GM19324 (cell line): ENCODE results near the gene DLX2.
"Not testable (repeated sequence)": the region's sequence is repeated elsewhere in the genome, so short reads cannot be mapped to it uniquely, and the experiment has no call there.

Source experiments
- ATAC-seq: cut with Tn5 transposase; IDR thresholded peaks from one replicate; pipeline ENCODE4 v1.9.1; 2021; ENCODE audit warnings: mild to moderate bottlenecking, moderate library complexity; ENCODE audit not compliant: unreplicated experiment, low FRiP score

The DLX2 gene

DNA sequence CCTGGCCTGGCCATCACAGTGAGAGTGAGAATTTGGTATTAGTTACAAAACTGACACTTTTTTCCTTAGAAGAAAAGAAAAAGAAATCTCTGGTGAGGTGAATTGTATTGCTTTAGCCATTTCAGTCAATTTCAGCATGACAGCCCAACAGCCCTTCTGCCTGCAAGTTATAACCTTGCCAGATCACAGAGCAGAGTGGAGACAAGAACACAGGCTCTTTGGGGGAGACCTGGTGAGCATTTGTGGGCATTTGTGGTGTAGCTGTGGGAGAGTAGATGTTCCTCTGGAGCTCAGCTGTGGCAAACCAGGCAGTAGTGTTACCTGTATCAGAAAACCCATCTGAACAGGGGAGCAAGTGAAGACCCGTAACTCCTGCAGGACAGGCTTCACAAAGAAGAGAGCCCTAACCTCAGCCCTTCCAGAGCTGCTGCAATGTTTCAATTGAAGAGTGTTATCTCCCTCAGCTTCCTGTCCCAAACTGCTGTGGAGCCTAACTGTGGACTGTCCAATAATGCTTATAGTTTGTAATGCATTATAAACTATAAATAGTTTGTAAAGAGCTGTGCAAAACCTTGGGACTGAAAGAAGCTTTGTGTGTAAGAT lies 40.2 kb downstream of the DLX2 start:
- ATAC-seq: no peak

GRCh38 chr2:172060118-172060517 lies 42.6 kb downstream of the DLX2 start:
- not testable (repeated sequence) for ATAC-seq

- ATAC-seq: no peak
Observed at GRCh38 chr2:172058660-172059059, 44.0 kb downstream of the DLX2 start.

- no peak for ATAC-seq
Observed at GRCh38 chr2:172056293-172056692, 46.4 kb downstream of the DLX2 start.

DNA sequence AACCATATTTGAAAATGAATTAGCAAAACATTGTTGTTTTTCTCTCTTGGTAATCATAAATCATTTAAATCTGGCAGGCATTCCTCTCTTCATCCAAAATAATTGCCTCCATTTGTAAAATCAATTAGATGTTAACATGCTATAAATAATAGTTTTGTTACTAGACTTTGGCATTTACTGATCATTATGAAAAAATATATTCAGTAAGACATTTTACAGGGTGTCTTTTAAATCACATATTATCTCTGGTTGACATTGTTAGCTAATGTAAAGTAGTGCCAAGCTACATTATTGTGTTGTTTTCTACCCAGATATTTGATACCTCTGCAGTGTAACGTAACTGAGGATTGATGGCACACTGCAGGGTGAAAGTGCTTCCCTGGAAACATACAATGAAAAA lies 49.2 kb downstream of the DLX2 start:
- ATAC-seq: no peak

- ATAC-seq: no peak
Observed at GRCh38 chr2:172052000-172052983, 50.4 kb downstream of the DLX2 start.

DNA sequence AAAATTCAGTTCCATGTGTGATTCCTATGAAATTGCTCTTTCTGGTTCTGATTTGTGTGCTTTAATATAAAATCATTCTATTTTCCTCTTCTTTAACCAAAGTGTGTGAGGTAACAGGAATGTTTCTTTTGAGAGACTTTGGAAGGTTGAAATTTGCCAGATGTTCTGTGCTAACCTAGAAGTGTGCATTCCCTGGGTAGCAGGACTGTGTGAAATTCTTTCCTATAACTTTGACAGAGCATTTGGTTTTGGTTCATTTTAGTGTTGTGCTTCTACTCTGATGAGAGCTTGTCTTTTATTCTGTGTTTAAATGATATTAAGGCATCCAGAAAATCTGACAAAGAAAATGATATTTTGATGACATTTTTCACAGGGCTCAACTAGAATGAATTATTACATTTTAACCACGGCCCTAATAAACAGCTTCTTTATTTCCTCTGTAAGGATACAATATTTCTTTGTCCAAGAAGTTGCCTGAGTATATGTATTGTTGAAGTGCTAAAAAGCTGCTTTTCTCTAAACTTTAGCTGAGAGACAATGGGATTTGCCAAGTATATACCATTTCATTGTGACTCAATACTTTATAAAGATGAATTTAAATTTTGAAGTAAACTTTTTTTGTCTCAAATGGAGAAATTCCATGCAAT lies 52.1 kb downstream of the DLX2 start:
- ATAC-seq: no peak

GRCh38 chr2:172049567-172050120 lies 53.1 kb downstream of the DLX2 start:
- no peak for ATAC-seq
